GM21619 (cell line): ENCODE measurements around the gene USP33.
"Not testable (repeated sequence)": the region's sequence is repeated elsewhere in the genome, so short reads cannot be mapped to it uniquely, and the experiment has no call there.

Experiments
- ATAC-seq: cut with Tn5 transposase; IDR thresholded peaks from one replicate; pipeline ENCODE4 v1.9.1; 2021; ENCODE audit not compliant: unreplicated experiment

Gene USP33

DNA sequence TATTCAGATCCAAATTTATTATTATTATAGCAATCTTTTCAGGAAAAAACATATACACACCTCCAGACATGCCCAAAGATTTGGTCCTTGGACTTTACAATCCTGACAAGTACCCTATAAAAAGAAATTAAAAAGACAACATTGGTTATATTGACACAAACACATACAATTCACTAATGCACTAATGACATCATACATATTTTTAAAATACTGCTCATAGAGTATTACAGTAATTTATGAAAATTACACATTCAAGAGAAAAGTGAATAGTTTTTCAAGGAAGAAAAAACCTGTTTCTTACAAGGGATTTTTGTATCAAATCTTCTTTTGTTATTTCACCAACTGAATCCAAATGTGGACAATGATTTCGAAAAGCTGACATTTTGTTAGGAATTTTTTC lies 18.3 kb downstream of the USP33 start:
- ATAC-seq = no peak

DNA sequence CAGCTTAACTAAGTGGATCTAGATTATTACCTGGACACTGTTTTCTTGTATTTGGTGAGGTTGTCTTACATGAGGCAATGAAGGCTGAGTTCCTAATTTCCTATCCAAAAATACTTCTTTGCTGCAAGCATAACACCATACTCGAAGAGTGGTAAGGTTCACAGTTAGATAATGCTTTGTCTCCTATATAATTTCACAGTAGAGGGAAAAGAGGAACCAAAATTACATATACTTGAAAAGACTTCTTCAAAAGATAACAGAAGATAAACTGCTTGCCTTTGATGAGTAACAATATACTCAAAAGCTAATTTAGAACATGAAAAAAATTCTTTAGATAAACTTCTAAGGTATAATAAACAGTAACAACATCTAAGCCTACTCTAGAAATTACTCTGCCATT lies 20.4 kb downstream of the USP33 start:
- no peak for ATAC-seq

DNA sequence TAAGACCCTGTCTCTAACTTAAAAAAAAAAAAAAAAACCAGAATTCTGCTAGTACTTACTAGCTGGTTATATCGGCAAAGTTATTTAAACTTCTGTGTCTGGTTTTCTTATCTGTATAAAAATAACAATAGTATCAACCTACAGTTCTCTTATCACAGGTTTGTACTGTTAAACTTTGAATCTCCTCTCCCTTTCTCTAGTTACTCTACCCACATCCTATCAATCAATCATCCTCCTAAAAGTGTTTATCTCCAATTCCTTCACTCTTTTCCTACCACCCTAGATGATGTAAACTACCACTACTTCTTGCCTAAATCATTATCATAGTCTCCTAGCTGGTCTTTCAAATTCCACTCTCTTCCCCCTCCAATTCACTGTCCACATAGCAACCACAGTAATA lies 27.6 kb downstream of the USP33 start:
- ATAC-seq = no peak

DNA sequence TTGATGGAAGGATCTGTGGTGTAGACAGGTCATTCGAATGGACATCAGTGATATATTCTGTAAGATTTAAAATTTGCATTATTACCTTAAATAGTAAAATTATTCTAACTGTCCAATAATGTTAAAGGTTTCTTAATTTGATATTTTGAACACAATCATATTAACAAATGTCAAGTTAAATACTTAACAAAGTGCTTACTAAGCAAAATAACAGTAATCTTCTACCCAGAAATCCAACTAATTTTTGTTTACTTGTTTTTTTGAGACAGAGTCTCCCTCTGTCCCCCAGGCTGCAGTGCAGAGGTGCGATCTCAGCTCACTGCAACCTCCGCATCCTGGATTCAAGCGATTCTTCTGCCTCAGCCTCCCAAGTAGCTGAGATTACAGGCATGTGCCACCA lies 33.9 kb downstream of the USP33 start:
- ATAC-seq = no peak

DNA sequence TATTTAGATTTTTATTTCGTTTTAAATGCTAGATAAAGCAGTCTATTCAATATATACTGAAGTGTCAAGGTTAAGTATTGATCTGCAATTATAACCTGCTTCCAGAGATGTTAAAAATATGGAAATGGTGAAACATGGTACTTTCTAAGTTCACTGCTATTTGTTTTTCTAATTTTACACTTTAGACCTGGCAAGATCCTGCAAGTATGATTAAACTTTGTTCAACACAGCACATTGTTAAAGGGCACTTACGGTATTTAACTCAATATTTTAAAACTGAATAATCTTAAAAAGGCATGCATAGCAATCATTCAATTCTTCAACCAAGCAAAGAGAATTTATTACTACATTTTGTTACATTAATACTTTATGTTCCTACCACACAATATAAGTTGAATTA lies 41.5 kb downstream of the USP33 start:
- ATAC-seq = no peak

DNA sequence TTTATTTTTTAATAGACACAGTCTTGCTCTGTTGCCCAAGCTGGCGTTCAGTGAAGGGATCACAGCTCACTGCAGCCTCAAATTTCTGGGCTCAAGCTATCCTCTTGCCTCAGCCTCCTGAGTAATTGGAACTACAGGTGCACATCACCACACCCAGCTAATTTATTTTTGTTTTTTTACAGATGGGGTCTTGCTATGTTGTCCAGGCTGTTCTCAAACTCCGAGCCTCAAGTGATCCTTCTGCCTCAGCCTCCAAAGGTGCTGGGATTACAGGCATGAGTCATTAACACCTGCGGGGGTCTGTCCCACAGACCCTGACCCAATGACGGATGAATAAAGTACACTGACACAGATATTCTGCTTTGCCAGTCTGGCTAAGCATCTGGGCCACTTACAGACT lies 43.6 kb downstream of the USP33 start:
- no peak for ATAC-seq

DNA sequence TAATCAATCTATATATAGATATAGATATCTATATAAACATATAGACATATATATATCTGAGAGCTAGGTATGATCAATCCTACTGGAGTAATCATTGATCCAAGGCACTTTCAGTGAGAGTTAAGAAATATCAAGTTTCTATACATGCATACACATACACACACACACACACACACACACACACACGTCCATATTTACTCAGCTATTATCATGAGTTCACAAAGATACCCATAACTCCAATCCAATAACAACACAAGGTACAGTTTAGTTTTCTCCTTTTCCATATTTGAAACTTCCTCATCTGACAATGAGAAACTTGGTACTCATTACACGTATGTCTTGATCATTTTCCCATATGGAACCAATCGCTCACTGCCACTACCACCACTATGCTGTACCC lies 49.9 kb downstream of the USP33 start:
- ATAC-seq = no peak

DNA sequence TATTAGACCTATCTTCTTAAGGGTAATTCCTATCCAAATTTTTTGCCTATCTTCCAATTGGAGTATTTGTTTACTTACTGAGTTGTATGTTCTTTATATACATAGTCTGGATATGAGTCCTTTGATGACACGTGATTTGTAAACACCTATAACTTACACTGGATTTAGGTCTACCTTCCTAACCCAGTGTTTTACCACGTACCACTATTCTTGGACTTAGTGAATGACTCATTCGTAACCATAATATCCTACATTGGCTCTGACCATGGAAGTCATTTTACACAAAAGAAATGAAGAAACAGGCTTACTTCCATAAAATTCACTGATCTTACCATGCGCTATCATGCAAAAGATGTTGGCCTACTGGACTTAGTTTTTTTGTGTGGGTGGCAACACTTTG lies 53.3 kb downstream of the USP33 start:
- no peak for ATAC-seq

DNA sequence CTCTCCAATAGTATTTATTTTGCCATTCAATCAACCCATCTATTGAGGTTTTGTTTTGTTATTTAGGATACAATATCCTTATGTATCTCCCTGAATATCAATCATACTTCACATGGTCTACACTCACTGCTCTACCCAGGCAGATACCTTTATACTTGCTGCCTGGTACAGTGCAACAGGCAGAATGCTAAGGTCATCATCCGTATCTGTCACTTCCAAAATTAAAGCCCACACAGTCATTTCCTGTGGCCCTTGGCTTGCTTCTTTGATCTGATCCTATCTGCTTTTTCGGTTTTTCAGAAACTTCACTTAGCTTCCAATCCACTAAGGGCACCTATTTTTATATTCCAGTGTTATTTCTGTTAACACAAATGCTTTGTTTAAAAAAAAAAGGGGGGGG lies 54.9 kb downstream of the USP33 start:
- ATAC-seq = no peak

DNA sequence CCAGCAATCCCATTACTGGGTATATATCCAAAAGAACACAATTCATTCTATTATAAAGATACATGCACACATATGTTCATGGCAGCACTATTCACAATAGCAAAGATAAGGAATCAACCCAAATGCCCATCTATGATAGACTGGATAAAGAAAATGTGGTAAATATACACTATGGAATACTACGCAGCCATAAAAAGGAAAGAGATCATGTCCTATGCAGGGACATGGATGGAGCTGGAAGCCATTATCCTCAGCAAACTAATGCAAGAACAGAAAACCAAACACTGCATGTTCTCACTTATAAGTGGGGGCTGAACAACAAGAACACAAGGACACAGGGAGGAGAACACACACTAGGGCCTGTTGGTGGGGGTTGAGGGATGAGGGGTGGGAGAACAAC lies 60.0 kb downstream of the USP33 start:
- ATAC-seq = not testable (repeated sequence)

DNA sequence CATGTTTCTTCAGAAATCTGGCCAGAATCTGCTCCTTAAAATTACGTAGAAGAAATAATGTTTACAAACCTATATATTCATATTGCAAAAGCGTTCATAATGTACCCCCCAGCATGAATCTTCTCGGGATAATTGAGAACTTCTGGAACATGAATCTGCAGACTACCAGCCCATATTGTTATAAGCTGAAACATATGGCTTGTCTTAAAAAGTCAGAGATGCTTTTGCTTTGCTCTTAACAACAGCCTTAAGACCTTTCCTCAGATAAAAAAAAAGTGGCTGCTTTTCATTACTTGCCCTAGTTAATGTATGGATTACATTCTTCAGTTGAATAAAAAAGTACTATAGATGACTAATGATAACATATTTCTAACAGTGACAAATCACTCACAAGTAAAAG lies 62.2 kb downstream of the USP33 start:
- ATAC-seq = no peak

DNA sequence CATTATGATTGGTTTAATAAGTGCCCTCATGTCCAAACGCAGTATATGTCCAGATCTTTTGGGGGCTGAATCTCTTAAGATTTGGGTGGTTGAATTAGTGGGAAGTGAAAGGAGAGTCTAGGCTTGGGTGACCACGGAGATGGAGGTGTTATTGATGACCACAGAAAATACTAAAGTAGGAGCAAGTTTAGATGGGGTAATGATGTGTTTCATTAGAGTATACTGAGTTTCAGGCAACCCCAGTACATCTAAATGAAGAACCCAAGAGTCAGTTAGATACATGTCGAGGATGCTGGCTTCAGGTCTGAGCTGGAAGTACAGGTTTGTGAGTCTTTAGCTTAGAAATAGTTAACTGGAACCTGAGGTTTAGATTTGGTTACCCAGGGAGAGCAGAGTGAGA lies 70.7 kb downstream of the USP33 start:
- ATAC-seq = no peak

DNA sequence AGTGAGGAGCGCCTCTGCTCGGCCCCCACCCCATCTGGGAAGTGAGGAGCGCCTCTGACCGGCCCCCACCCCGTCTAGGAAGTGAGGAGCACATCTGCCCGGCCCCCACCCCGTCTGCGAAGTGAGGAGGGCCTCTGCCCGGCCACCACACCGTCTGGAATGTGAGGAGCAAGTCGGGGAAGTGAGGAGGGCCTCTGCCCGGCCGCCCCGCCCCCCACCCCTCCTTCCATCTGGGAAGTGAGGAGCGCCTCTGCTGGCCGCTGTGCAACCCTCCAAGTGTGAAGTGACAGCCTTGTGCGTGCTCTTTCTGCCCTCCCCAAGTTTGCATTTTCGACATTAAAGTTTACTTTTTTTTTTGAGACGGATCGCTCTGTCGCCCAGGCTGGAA lies 72.1 kb downstream of the USP33 start:
- ATAC-seq = no peak

DNA sequence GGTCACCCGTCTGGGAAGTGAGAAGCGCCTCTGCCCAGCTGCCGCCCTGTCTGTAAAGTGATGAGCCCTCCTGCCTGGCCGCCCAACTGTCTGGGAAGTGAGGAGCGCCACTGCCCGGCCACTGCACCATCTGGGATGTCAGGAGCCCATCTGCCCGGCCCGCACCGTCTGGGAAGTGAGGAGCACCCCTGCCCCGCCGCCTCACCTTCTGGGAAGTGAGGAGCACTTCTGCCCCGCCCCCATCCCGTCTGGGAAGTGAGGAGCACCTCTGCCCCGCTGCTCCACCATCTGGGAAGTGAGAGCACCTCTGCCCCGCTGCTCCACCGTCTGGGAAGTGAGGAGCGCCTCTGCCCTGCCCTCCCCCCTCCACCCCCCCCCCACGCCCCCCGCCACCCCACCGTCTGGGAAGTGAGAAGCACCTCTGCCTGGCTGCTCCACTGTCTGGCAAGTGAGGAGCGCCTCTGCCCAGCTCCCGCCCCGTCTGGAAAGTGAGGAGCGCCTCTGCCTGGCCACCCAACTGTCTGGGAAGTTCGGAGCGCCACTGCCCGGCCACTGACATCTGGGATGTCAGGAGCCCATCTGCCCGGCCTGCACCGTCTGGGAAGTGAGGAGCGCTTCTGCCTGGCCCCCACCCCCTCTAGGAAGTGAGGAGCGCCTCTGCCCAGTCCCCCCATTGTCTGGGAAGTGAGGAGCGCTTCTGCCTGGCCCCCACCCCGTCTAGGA lies 72.7 kb downstream of the USP33 start:
- ATAC-seq = no peak

DNA sequence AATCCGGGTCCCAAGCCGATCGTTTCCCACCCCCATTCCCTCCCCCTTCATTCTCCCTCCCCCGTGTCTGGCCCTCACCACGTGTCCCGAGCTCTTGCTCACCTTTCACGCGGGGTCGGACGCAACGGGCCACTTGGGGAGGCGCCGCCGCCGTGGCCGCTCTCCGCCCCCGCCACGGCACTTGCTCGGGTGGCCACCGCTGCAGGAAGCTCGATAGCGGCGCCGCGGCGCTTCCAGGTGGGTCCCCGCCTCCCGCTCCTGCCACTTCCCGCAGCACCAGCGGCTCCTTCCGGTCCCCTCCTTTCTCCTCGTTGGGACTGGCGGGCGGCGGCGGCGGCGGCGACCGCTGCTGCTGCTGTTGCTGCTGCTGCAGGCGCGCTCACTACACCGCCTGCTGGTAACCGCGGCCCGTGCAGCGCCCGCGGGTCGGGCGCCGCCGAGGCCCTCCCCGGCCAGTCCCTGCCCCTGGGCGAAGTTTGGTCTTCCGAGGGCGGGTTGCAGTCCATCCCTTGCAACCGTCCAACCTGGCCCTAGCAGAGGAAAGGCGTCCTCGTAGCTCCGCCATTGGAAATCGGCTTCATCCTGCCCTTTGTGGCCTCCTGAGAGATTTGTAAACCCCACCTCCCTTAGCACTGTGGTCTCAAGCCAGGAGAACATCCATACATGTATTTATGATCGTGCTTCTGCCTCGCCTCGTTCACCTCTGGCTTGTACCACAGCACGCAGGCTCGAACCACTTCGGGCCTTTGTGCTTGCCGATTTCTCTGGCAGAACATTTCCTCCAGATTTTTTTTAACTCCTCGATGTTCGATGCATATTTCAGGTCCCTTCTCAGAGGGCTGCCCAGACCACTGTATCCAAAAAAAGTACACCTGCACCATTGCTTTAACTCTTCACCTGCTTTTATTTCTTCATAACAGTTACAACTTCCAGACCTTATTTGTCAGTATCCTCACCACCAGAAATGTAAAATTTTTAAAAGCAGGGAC lies 76.2 kb downstream of the USP33 start:
- peak; percentile 77 for ATAC-seq

DNA sequence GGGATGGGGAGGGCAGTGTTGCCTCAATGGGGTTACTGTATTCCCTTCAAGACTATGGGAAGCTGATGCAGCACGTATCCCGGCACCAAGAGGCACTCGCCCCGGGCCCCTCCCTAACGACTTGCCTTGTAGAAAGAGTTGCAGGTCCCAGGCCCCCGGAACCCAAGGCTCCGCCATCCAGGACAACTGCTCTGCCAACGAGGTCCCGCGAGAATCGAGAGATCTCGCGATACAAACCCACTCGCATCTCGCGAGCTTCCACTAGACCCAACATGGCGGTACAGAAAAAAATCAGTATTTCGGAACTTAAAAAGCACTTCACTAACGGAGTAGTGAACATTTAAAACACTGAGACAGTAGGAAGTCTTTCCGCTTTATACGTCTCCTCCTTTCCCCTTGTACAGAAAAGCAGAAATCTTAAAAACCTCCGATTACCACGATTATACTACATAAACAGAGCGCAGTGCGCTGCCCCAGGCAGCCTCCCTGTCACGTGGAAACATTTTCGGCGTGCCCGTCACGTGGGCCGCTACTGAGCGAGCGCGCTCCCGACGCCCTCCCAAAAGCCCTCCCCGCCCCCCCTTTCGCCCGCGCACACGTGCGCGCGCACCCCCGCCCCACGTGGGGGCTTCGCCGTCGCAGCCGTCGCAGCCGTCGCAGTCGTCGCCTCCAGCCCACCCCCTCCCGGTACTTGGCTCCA lies 77.0 kb downstream of the USP33 start, which contains the start of gene ZZZ3:
Gene ZZZ3 (minus strand): TSS at position 199 of the 700 bp plus-strand sequence. CDS start 49,304 bp downstream, outside the sequence.
- peak; percentile 71 for ATAC-seq

DNA sequence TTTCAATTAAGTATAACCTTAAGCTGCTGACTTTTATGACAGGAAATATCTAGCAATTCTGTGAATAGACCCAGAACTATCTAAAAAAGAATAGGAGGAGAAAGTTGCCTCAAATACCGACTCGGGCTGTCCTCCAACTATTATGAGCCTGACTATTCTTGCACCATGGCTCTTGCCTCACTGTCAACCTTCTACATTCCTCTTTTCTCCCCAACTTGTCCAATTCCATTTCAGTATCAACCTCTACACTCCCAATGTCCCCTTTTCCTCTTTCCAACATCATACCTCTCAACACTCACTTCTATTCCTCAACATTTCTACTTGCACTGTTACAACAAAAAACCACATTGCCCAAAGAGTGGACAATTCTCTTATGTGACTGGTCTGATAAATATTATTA lies 79.5 kb downstream of the USP33 start:
- no peak for ATAC-seq

DNA sequence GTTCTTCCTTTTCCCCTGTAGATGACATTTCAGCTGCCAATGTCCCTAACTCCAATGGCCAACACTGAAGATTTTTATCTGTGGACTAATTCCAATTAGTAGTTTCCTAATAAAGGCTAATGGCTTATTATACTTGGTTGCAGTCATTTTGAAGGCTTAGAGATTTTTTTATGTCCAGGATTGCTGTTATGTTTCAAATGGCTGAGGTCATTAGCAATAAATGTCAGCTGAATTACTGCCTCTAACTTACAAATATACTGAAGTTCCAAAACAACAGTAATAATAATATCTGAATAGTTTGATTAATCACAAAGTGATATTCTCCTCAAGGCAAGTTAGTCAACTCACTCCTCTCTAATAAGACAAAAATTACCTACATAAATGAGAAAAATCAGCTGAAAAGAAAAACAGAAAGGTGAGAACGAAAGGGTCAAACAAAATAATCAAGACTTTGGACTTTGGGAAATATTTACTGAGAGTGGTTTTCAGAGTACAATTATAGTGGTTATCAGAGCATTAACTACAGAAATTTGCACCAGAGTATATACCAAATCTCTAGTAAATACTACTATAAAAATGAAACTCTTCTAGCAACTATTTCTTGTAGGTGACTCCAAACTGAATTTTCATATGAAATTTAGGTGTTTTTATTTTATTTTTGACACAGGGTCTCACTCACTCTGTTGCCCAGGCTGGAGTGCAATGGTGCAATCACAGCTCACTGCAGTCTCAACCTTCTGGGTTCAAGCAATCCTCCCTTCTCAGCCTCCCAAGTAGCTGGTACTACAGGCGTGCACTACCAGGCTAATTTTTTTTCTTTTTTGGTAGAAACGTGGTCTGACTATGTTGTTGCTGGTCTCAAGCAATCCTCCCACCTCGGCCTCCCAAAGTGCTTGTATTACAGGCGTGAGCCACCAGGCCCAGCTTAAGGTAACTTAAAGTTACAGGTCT lies 80.7 kb downstream of the USP33 start:
- no peak for ATAC-seq

DNA sequence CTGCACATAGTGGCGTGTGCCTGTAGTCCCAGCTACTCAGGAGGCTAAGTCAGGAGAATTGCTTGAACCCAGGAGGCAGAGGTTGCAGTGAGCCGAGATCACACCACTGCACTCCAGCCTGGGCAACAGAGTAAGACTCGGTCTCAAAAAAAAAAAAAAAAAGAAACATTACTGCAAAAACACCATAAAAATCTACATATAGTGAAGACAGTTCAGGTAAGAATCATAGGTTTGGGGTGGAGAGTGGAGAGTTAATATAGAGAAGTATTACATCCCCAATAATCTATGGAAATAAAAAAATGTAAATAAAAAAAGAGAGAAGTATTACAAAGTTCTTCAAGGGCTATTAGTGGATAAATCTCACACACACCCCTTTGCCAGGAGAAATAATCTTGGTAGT lies 84.8 kb downstream of the USP33 start:
- ATAC-seq = not testable (repeated sequence)

DNA sequence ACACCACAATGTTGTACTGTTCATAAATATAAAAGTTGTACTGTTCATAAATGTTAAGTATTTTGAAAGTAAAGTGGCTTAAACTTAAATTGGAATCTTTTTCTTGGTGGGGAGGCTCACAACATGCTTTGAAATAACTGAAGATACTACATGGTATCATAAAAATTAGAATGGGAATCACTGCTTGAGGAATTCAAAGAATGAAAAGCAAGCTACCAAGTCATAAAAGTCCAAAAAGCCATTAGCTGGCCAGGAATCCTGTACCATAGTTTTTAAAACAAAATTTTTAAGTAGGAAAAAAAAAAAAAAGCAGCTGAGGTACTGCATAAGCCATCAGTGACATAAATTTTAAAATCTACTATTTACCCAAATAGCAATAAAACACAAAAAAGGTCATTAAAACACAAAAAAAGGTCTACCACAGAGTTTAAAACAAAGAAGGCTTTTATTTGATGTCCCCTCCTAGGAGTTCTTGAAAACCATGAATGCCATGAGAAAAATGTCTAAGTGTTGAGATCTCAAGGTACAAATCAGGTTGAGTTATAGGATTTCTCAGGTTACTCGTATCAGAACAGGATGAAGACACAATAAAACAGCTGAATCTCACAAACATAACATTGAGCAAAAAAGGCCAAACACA lies 85.8 kb downstream of the USP33 start:
- ATAC-seq = no peak
